GM19438 (cell line): Measurements from ENCODE around the gene FPGS.

Experiments
- ATAC-seq: cut with Tn5 transposase; IDR thresholded peaks from one replicate; pipeline ENCODE4 v1.9.1; 2021; ENCODE audit warnings: low read depth; ENCODE audit not compliant: unreplicated experiment

Gene FPGS

GRCh38 chr9:127854960-127855359 lies 52.3 kb downstream of the FPGS start:
- ATAC-seq = no peak

GRCh38 chr9:127855522-127855921 lies 52.8 kb downstream of the FPGS start:
- ATAC-seq = no peak

- ATAC-seq = no peak
These were observed 53.5 kb downstream of the FPGS start for GRCh38 chr9:127856094-127856728.

GRCh38 chr9:127856729-127857116 lies 54.0 kb downstream of the FPGS start:
- no peak for ATAC-seq

GRCh38 chr9:127857278-127857677 lies 54.6 kb downstream of the FPGS start:
- ATAC-seq = no peak

GRCh38 chr9:127858041-127858512 lies 55.4 kb downstream of the FPGS start:
- no peak for ATAC-seq

- ATAC-seq = no peak
These were observed 57.6 kb downstream of the FPGS start for GRCh38 chr9:127860260-127860659.

- ATAC-seq = no peak
These were observed 58.1 kb downstream of the FPGS start for GRCh38 chr9:127860779-127861178.

- ATAC-seq = no peak
These were observed 59.7 kb downstream of the FPGS start for GRCh38 chr9:127862075-127863011.

- no peak for ATAC-seq
These were observed 60.5 kb downstream of the FPGS start for GRCh38 chr9:127863191-127863621.
